Kidney capillary endothelial cell (primary cell): ENCODE data around the gene SUPT5H.

Experiments used
- DNase-seq: peaks from one replicate; pipeline ENCODE4 v3.0.0-alpha.2; 2018; ENCODE audit warnings: low spot score

The SUPT5H gene

DNA sequence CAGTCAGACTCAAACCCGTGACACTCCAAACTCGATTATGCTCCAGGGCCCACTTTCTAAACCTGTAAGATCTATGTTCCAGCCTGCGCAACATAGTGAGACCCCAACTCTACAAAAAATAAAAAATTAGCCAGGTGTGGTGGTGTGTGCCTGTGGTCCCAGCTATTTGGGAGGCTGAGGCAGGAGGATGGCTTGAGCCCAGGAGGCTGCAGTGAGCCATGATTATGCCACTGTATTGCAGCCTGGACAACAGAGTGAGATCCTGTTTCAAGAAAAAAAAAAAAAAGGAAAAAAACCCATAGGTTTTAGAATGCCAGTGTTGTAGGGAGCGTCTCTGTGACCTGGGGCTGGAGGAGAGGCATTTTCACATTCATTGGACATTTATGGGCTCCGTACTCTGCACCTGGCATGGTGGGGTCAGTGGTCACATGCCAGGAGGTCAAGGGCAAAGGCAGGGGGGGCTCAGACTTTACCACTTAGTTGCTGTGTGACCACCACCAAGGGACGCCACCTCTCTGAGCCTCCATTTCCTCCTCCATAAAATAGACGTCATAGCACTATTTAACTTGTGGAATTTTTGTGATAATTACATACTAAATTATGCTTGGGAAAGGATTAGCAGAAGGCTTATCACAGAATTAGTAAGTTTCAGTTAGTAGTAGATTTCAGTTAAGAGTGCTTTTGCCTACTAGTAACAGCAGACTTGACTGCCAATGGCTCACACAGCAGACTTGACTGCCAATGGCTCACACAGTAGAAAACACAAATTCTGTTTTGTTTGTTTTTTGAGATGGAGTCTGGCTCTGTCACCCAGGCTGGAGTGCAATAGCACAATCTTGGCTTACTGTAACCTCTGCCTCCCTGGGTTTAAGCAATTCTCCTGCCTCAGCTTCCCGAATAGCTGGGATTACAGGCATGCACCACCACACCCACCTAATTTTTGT is 75.4 kb downstream of the SUPT5H start:
- no peak for DNase-seq

DNA sequence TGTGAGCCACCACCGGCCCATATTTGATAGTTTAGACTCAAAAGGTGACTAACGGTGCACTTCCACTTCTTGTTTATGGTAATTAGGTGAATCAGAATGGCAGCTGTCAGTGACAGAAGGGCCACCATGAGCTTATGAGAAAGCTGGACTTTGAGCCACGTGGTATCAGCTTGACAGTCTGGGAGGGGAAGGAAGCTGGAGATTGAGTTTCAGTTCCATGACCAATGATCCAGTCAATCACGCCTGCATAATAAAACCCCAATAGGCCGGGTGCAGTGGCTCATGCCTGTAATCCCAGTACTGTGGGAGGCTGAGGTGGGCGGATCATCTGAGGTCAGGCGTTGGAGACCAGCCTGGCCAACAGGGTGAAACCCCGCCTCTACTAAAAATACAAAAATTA is 79.1 kb downstream of the SUPT5H start:
- no peak for DNase-seq

DNA sequence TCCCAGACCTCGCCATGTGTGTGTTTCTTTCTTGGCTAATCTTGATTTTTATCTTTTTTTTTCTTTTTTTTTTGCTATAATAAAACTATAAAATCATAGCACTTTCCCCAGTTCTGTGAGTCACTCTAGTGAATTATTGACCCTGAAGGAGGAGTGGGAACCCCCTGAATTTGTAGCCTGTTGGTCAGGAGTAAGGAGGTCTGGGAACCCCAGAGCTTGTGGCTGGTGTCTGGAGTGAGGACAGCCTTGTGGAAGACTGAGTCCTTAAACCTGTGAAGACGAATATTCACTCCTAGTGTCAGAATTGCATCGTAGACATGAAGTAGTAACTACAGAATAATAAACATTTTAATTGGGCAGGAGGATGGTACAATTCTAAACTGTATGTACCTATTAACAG is 79.8 kb downstream of the SUPT5H start:
- DNase-seq, result no peak
